ENCODE data around the gene CADPS.

CADPS gene

GRCh38 chr3:62873761-62874710 lies 1.2 kb downstream of the CADPS start:
- peak; percentile 96 for DNase-seq (ENCODE audit: low read depth, low spot score)

DNA sequence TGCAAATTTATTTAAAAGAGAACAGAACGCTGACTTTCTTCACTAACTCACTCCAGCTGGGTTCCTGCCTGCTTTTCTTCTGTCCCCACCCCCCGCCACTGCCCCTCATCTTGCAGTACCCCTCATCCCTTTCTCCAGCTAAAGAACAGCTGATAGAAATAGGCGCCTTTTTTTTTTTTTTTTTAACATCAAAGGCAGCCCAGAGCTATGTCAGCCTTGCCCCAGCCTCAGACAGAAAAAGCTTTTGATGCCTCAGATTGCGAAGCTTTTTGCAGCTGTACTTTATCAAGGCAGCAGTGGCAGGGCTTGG lies 1.8 kb downstream of the CADPS start:
- no peak for DNase-seq (ENCODE audit: low read depth, low spot score)

DNA sequence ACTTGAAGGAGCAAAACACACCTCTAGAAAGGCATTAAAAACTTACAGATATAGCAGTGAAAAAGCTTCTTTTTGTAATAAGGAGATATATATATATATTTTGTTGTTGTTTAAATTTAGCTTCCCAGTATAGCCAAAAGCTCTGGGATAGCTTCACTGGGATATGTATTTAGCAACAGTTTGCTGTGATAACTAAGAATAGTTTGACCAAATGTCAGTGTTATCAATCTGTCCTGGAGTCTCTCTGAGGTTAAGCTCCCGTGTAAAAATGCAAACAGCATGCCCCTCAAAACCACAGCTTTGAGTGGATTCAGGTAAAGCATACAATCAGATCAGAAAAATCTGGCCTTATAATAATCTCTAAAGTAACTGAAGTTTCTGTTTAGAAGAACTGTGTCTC lies 2.9 kb downstream of the CADPS start:
- no peak for DNase-seq (ENCODE audit: low read depth, low spot score)

DNA sequence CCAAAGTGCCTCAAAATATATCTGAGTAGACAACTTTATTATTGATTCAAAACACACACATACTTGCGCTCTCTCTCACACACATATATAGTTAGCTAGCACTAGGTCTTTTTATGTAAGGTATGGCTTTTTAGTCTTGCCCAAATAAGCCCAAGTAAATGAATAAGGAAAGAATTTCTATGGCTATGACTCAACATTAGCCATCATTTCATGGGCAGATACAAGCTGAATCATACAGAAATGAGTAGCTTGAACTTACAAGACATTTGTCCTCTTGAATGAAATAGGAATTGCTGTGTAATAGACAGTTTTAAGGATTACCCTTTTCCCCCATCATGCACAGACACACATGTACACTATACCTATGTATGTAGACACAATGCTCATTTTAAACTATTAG lies 4.9 kb downstream of the CADPS start:
- no peak for DNase-seq (ENCODE audit: low read depth, low spot score)

DNA sequence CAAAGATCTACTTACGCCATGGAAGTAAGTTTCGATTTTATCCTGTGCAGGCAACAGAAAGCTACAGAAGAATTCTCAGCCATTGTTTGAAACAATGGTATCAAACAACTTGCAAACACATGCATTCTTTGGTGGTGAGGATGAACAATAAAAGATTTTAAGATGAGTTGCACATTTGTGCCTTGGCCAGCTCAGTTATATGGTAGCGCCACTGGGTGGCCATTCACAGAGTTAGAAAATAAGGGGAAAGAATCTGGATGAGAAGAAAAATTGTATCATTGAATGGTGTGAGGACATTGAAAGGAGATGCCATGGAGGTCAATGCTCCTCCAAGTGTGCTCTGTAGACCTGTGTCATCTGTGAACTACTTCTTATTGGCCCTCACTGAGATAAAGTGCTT lies 11.6 kb downstream of the CADPS start:
- DNase-seq (ENCODE audit: low read depth, low spot score) = no peak

DNA sequence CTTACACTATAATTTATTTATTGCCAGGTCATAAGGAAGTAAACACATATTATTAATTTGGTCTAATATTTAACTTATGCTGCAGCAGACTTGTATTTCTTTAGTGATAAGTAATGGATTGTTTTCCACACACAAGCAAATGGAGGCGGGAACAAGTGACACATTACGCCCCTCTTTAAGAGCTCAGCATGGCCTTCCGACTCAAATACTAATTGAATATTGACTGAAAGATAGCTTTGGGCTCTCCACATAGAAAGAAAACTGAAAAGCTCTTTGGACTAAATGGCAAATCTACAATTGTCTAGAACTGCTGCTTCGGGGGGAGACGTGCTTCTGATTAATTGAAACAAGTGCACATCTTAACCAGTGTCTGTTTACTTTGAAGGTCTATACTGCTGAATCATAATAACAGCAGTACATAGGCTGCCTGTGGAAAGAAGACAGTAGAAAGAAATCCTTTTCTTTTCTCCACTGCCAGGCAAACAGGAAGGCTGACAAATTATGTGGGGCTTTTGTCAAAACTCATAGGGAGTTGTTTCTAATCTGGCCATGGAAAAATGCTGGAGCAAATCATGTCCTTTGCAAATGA lies 15.9 kb downstream of the CADPS start:
- DNase-seq (ENCODE audit: low read depth, low spot score) = no peak

- no peak for DNase-seq (ENCODE audit: low read depth, low spot score)
These were observed 29.2 kb downstream of the CADPS start for GRCh38 chr3:62845996-62846395.

DNA sequence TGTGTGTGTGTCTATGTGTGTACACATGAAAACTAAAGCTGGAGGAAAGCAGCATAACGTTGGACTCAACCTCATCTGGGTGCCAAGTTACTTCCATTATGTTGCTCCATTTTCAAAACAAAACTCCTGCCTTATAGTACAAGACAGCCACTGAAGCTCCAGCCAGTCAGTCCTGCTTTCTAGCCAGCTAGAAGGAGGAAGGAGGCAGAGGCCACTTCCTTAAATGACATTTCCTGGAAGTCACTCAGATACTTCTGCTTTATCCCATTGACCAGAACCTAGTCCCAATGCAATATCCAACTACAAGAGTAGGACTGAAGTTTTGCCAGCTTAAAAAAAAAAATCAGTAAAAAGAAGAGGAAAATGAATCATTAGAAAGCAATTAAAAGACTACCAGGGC lies 31.7 kb downstream of the CADPS start:
- DNase-seq (ENCODE audit: low read depth, low spot score) = no peak

GRCh38 chr3:62839748-62840147 lies 35.5 kb downstream of the CADPS start:
- DNase-seq (ENCODE audit: low read depth, low spot score) = no peak

DNA sequence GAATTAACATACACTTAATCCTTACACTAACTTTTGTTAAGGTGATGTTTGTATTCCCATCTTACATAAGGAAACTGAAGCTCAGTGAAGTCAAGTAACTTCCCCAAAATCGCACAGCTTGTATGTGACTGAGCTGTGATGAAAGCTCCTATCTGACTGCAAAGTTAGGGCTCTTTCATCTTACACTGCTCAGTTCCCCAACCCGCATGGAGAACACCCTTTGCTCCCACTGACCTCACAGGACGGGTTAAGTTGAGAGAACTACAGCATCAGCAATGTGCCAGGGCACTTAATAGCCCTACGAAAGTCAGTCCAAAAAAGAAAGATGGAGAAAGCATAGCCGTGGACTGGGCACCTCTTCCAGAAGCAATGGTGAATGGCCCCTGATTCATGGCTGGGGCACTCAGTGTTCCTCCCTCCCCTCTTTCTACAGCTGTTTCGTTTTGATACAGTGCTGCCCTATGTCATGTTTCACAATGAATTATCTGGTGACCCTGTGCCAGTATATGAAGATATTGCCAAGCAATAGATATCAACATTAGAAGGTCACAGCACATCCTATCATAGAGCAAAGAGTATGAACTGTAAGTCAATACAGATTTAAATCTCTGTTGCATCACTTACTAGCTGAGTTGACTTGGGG lies 38.0 kb downstream of the CADPS start:
- DNase-seq (ENCODE audit: low read depth, low spot score) = no peak

- DNase-seq (ENCODE audit: low read depth, low spot score) = no peak
These were observed 39.5 kb downstream of the CADPS start for GRCh38 chr3:62835554-62836236.

- peak; percentile 7 for DNase-seq (ENCODE audit: low read depth, low spot score)
These were observed 41.7 kb downstream of the CADPS start for GRCh38 chr3:62833538-62833937.

GRCh38 chr3:62832553-62832952 lies 42.7 kb downstream of the CADPS start:
- DNase-seq (ENCODE audit: low read depth, low spot score) = no peak

DNA sequence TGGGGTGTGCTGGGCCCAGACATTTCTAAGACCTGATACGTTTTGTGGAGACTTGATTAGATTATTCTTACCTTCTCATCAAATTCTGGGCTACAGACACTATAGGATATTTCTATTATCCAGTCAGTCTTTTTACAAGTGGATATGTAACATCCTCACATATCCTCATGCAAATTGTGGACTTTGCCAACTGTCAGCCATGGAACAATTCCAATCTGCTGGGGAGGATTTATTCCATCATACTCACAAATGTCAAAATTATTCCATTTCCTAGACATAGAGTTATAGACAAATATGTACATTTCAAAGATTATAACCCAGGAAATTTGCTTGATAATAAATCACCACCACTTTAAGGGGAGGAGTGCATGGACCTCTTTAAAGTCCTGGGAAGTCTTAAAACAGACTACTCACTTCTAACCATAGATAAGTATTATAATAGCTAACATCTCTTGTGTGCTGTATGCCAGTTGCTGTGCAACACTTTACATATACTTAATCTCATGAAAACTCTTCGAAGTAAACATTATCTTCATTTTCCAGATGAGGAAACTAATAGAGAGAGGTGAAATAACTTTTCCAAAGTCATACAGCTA lies 44.4 kb downstream of the CADPS start:
- no peak for DNase-seq (ENCODE audit: low read depth, low spot score)

- DNase-seq (ENCODE audit: low read depth, low spot score) = no peak
These were observed 47.7 kb downstream of the CADPS start for GRCh38 chr3:62827550-62827949.

DNA sequence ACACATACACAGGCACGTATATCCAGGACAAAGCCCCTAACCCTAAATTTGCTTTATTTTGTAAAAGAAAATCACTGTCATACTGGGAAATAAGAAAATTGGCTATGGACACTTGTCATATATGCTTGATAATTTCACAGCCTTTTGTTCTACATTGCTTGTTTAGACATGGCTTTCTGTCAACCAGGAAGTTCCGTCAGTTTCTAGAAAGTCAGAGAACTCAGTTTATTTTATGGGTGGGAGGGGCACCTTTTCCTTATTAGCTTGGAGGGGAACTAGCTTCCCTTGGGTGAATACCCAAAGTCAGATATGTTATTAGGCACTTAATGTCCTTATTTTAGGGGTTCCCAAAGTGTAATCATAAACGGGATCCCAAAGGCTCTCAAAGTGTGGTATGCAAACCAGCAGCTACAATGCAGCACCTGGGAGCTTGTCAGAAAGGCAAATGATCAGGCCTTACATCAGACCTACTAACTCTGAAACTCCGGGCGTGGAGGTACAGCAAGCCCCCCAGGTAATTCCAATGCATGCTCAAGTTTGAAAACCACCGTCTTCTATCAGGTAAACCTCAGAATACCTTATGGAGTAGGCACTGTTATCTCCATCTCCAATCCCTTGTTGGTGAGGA lies 50.1 kb downstream of the CADPS start:
- DNase-seq (ENCODE audit: low read depth, low spot score) = no peak

GRCh38 chr3:62823461-62824050 lies 51.7 kb downstream of the CADPS start:
- no peak for DNase-seq (ENCODE audit: low read depth, low spot score)

DNA sequence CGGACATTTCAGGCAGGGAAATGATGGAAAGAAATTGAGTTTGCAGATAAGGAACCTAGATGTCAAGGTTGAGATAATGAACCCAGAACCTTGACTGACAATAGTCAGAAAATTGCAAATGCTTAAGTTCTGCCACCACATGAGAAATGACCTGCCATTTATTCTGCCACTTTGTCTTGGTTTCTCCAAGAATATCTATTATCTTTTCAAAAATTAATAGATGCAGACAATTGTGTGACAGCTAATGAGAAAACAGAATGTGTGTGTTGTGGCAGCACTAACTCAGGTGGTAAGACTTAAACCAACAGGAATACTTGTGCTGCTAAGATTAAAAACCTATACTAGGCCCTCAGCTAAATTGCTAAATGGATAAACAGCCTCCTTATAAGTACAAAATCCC lies 52.3 kb downstream of the CADPS start:
- DNase-seq (ENCODE audit: low read depth, low spot score) = no peak

GRCh38 chr3:62818347-62818746 lies 56.9 kb downstream of the CADPS start:
- no peak for DNase-seq (ENCODE audit: low read depth, low spot score)

- no peak for DNase-seq (ENCODE audit: low read depth, low spot score)
These were observed 57.5 kb downstream of the CADPS start for GRCh38 chr3:62817678-62818077.

DNA sequence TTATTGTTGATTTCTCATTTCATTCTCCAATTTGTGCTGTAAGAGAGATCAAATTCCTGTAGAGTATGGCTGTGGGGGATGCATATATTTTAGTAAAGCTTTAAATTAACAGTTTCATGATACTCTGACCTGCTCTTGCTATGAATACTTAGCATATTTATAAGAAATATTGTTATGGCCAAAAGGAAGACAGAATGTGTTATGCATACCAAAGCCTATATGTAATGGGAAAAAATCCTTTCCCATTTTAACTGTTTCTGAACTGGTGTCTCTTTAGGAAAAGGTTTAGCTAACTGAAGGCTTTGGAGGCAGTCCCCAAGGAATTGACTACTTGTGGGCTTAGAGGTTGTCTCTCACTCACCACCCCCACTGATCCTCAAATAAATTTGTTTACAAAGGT lies 59.2 kb downstream of the CADPS start:
- no peak for DNase-seq (ENCODE audit: low read depth, low spot score)

All from ELF-1 (cell line).